ENCODE measurements around the gene TMEM234. TPM values are rescaled to one million over a fixed set of nuclear protein-coding genes. Genes with fewer than 3 reads are reported as not detected.

The TMEM234 gene
- total RNA-seq, 1 experiment from 2014 or later: 7.7 TPM

DNA sequence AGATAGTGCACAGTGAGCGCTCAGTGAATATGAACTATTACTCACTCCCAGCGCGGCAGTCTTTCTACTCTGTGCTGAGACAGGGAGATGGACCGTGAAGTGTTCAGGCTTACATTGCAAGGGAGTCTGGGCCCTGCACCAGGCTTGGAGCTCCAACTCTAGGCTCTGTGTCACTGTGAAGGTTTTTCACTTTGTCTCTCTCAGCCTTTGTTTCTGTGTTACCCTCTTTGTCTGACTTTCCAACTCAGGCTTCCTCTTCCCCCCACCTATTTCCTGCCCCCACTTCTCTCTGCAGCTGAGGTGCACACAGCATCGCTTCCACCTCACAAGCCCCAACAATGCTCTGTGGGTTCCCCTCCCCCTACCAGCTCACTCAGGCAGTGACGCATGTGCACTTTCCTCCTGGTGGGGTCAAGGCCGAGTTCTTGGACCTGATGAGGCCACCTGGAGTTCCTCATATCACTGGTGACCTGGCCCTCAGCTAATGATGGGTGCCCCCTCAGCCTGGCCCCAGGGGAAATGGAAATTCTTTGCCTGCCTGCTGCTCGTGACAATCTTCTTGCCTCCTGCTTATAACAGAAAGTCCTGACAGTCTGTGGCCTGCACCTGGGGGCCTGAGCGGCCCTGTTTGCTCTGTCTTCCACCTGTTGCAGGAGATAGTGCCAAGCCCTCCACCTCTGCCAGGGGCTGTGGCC is 27.8 kb upstream of the TMEM234 start:
- no TSS peak for BruUV-seq (replicated peaks)
- Histone ChIP-seq H3K9ac (ENCODE audit: low read length) (no peak overlapping the region), H3F3A (ENCODE audit: low read length, unreplicated experiment) (no peaks in the 10 kb centered on the region), H3K36me3 (ENCODE audit: low read depth, low read length) (no peaks in the 10 kb centered on the region), H3K4me2 (ENCODE audit: low read length) (no peak overlapping the region), H3K4me3 (ENCODE audit: low read length) (no peak overlapping the region), H3K79me2 (ENCODE audit: low read length) (no peaks in the 10 kb centered on the region), H3K27me3 (ENCODE audit: low read length) (no peaks in the 10 kb centered on the region), H3K4me1 (ENCODE audit: insufficient read depth, low read length) (peaks cover 16% of the 10 kb centered on the region; the same call in 1 of the 2 replicates), H2AFZ (ENCODE audit: low read length) (no peak overlapping the region), H3K27ac (ENCODE audit: low read length) (no peak overlapping the region), H3K9me2 (replicated peaks; ENCODE audit: low read length) (no peaks in the 10 kb centered on the region), H3K9me3 (ENCODE audit: low read length) (no peaks in the 10 kb centered on the region), H4K20me1 (ENCODE audit: low read length) (no peaks in the 10 kb centered on the region)
- ATAC-seq (no peak), DNase-seq (no peak)
- intact Hi-C loops (cut with micrococcal nuclease): no loop called here
- ChIA-PET POLR2A (ENCODE audit: unreplicated experiment) (no interaction called here), CTCF (no interaction called here)
- TF ChIP-seq EZH2phosphoT487 (IDR thresholded peaks at IDR 0.05; ENCODE audit: borderline replicate concordance, low read length): no peak
- no peak for TF ChIP-seq EZH2 (IDR thresholded peaks at IDR 0.05; ENCODE audit: low read length, unreplicated experiment)
- no peak for TF ChIP-seq CTCF (conservative IDR thresholded peaks at IDR 0.05; ENCODE audit: low read depth, low read length)

DNA sequence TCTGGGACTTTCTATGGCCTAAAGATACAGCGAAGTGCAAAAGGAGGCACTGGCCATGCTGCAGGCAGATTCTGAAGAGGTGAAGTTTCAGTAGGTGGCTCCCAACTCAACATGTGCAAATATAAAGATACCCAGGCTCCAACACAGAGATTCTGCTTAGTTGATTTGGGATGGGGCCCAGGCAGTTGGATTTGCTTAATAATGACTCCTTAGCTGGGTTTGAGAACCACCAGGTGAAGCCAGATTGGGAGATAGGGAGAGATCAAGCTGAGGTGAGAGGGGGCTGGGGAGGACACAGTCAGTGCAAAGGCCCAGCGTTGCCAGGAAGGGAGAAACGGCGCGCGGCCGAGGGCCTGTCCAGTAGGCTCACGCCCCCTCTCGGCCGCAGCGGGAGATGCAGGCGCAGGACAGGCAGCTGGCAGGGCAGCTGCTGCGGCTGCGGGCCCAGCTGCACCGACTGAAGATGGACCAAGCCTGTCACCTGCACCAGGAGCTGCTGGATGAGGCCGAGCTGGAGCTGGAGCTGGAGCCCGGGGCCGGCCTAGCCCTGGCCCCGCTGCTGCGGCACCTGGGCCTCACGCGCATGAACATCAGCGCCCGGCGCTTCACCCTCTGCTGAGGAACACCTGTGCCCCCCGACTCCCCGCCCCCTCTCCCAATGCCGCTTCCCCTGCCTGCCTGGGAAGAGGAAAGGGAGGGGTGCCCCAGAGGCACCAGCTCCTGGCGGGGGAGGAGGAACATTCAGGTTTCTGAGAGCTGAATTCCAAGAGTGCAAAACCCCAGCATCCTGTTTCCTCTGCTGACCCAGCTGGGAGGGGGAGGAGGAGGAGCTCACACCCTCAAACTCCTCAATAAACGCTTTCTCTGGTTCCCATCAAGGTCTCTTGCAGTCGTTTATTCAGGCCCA is 26.1 kb upstream of the TMEM234 start:
- no peaks in the 10 kb centered on the region for H3K27me3 ChIP-seq (ENCODE audit: low read length)
- H3K79me2 ChIP-seq (ENCODE audit: low read length): no peaks in the 10 kb centered on the region
- H3K9me2 ChIP-seq (replicated peaks; ENCODE audit: low read length): no peaks in the 10 kb centered on the region
- no TSS peak for BruUV-seq (replicated peaks)
- no peaks in the 10 kb centered on the region for H3F3A ChIP-seq (ENCODE audit: low read length, unreplicated experiment)
- intact Hi-C loops (cut with micrococcal nuclease): no loop called here
- DNase-seq (peak; percentile 69), ATAC-seq (peak; percentile 53)
- H3K9ac ChIP-seq (ENCODE audit: low read length): no peak overlapping the region
- no peaks in the 10 kb centered on the region for H4K20me1 ChIP-seq (ENCODE audit: low read length)
- TF ChIP-seq EZH2phosphoT487 (IDR thresholded peaks at IDR 0.05; ENCODE audit: borderline replicate concordance, low read length) (no peak), CTCF (conservative IDR thresholded peaks at IDR 0.05; ENCODE audit: low read depth, low read length) (peak; percentile 79), EZH2 (IDR thresholded peaks at IDR 0.05; ENCODE audit: low read length, unreplicated experiment) (no peak)
- ChIA-PET POLR2A (ENCODE audit: unreplicated experiment) (interaction anchor here (0.9 kb wide), 1 partner anchor 69 kb away, joined by 7 read pairs; the partner anchor contains the start of gene TXLNA), CTCF (interaction anchor here (0.6 to 1.7 kb wide), 3 partner anchors 32 to 68 kb away, joined by 4 to 13 read pairs (median 5); no protein-coding TSS in a partner anchor)
- H3K4me1 ChIP-seq (ENCODE audit: insufficient read depth, low read length): peaks cover 16% of the 10 kb centered on the region; the same call in 1 of the 2 replicates
- no peaks in the 10 kb centered on the region for H3K9me3 ChIP-seq (ENCODE audit: low read length)
- H3K36me3 ChIP-seq (ENCODE audit: low read depth, low read length): no peaks in the 10 kb centered on the region
- peak overlapping the region; percentile 63 for H2AFZ ChIP-seq (ENCODE audit: low read length)
- peak overlapping the region; percentile 28; the same call in 1 of the 2 replicates for H3K4me3 ChIP-seq (ENCODE audit: low read length)
- no peak overlapping the region for H3K27ac ChIP-seq (ENCODE audit: low read length)
- peak overlapping the region; percentile 41 for H3K4me2 ChIP-seq (ENCODE audit: low read length)
